Activated CD8-positive, alpha-beta memory T cell treated with anti-CD3 and anti-CD28 coated beads, Interleukin-2, amount 50 U/mL, for 1 hour (primary cell): ENCODE data around the gene DOK4.
"Not testable (repeated sequence)": the region's sequence is repeated elsewhere in the genome, so short reads cannot be mapped to it uniquely, and the experiment has no call there.

Source experiments
- DNase-seq: peaks from one replicate; pipeline ENCODE4 v3.0.0-alpha.2; 2020; ENCODE audit errors: extremely low read depth

The DOK4 gene

GRCh38 chr16:57446531-57447185 lies 39.6 kb downstream of the DOK4 start:
- no peak for DNase-seq

GRCh38 chr16:57445510-57445909 lies 40.8 kb downstream of the DOK4 start:
- DNase-seq, result no peak

GRCh38 chr16:57444711-57445110 lies 41.6 kb downstream of the DOK4 start:
- no peak for DNase-seq

- not testable (repeated sequence) for DNase-seq
Observed at GRCh38 chr16:57440551-57440950, 45.7 kb downstream of the DOK4 start.

- DNase-seq, result not testable (repeated sequence)
Observed at GRCh38 chr16:57439947-57440346, 46.3 kb downstream of the DOK4 start.

GRCh38 chr16:57435838-57436237 lies 50.5 kb downstream of the DOK4 start:
- DNase-seq, result no peak

GRCh38 chr16:57434003-57434402 lies 52.3 kb downstream of the DOK4 start:
- DNase-seq, result no peak

- DNase-seq, result no peak
Observed at GRCh38 chr16:57432989-57433388, 53.3 kb downstream of the DOK4 start.

GRCh38 chr16:57432505-57432904 lies 53.8 kb downstream of the DOK4 start:
- DNase-seq, result no peak

- DNase-seq, result no peak
Observed at GRCh38 chr16:57430955-57431354, 55.3 kb downstream of the DOK4 start.

- no peak for DNase-seq
Observed at GRCh38 chr16:57427824-57428223, 58.5 kb downstream of the DOK4 start.

GRCh38 chr16:57427307-57427706 lies 59.0 kb downstream of the DOK4 start:
- no peak for DNase-seq

GRCh38 chr16:57426356-57426755 lies 59.9 kb downstream of the DOK4 start:
- no peak for DNase-seq

GRCh38 chr16:57424583-57424982 lies 61.7 kb downstream of the DOK4 start:
- DNase-seq, result no peak

- no peak for DNase-seq
Observed at GRCh38 chr16:57423152-57423551, 63.1 kb downstream of the DOK4 start.

GRCh38 chr16:57422026-57422944 lies 64.0 kb downstream of the DOK4 start:
- no peak for DNase-seq
